HG03095 (cell line): Measurements from ENCODE around the gene MYCN.

Experiments
- ATAC-seq: cut with Tn5 transposase; IDR thresholded peaks from one replicate; pipeline ENCODE4 v1.9.1; 2021; ENCODE audit warnings: moderate library complexity; ENCODE audit not compliant: unreplicated experiment

The MYCN gene

GRCh38 chr2:15930589-15931318 lies 9.6 kb upstream of the MYCN start:
- no peak for ATAC-seq

DNA sequence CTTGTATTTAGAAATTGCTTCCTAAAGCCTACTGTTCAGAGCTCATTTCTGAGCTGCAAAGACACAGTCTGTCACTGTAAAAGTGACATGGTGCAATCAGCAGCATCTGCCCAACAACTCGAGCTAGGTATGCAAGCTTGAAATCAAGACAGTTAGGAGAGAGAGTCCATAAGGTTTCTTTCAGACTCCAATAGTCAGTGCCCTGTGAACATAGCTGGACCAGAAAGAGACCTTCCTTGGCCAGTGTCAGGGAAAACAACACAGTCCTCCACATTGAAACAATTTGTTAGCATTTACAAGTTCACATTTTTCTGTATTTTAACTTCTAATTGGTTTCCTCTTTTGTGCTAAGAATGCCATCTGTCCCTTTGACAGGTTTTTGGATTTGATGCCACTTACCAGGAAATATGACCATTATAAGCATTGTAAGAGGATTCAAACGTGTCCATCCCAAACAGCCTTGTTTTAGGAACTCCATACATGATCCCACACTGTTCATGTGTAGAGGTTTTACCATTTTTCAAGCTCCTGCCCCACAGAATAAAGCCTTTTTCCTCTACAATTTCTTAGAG lies 8.9 kb upstream of the MYCN start:
- no peak for ATAC-seq

GRCh38 chr2:15931950-15932349 lies 8.4 kb upstream of the MYCN start:
- ATAC-seq, result no peak

DNA sequence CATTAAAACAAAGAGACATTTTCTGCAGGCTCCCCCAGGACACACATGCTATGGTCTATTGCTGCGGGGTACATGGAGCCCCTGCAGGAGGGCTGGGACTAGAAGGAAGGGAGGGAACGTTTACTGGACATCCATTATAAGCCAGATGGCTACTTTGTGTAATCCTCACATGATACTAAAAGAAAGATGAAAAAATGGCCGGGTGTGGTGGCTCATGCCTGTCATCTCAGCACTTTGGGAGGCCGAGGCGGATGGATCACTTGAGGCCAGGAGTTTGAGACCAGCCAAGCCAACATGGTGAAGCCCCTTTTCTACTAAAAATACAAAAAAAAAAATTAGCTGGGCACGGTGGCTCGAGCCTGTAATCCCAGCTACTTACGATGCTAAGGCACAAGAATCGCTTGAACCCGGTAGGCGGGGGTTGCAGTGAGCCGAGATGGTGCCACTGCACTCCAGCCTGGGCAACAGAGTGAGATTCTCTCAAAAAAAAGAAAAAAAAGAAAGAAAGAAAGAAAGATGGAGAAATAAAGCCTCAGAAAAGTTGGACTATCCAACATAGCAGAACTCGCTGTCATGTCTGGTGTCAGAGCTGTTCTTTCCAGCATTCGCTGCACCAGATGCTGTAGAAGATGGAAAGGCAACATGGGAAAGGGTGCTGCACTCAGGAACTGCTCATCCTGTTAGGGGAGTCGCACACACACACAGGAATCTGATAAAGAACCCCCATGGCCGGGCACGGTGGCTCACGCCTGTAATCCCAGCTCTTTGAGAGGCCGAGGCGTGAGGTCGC lies 7.8 kb upstream of the MYCN start:
- no peak for ATAC-seq

DNA sequence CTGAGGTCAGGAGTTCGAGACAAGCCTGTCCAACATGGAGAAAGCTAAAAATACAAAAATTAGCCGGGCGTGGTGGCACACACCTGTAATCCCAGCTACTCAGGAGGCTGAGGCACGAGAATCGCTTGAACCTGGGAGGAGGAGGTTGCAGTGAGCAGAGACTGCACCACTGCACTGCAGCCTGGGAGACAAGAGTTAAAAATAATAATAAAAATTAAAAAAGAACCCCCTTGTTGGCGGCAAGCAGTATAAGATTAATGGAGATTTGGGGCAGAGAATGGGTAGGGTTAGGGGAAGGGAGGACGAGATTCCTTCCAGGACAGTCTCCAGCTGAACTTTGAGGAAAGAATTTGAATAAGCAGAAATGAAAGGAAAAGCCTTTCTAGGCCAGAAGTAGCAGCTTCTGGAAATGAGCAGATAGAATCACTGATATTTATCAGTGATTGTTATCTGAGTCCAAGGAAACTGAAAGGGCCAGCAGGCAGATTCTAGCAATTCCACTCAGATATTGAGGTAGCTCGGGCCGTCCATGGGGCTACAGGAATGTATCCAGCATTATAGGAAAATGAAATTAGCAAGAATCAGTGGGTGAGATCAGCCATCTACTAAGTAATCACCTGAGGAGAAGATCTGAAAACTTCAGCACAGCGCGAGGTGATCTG lies 7.0 kb upstream of the MYCN start:
- ATAC-seq, result no peak

GRCh38 chr2:15934291-15934945 lies 5.9 kb upstream of the MYCN start:
- no peak for ATAC-seq

- ATAC-seq, result no peak
These were observed 5.2 kb upstream of the MYCN start for GRCh38 chr2:15935189-15935588.

DNA sequence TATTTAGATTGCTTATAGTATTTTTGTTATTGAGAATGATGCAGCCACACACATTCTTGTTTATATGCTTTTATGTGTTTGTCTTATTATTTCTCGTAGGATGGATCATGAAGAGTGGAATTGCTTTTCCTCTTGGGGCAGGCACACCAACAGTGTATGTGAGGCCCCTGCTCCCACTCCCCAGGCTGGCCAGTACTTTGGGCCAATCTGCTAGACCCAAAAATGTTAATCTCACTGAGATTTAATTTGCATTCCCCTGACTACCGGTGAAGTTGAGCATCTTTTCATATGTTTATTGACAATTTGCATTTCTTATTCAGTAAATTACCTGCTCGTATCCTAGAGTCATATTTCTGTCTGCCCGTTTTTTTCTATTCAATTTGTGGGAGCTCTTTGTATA lies 4.7 kb upstream of the MYCN start:
- no peak for ATAC-seq

DNA sequence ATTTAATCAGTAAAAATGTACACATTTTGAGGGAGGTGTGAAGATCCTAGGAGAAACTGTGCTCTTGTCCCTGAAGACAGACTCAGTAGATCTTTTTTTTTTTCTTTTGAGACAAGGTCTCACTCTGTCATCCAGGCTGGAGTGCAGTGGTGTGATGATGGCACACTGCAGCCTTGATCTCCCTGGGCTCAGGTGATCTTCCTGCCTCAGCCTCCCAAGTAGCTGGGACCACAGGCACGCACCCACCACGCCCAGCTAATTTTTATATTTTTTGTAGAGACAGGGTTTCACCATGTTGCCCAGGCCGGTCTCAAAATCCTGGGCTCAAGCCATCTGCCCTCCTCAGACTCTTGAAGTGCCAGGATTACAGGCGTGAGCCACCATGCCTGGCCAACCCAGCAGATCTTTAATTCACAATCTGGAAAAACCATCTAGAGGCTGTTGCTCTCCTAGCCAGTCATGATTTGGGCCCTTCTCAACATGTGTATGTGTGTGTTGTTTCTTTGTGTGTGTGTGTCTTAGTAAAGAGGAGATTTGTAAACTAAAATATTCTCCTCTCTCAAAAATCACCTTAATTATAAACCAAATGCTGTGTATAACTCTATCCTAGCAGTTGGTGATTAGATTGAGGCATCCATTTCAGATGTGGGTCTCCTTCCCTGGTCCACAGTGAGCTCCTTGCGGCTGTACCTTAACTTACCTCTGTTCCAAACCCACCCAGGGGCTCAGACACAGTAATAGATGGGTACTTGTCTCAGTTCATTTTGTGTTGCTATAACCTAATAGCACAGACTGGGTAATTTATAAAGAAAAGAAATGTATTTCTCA lies 3.9 kb upstream of the MYCN start:
- no peak for ATAC-seq

GRCh38 chr2:15937105-15937881 lies 3.1 kb upstream of the MYCN start:
- no peak for ATAC-seq

DNA sequence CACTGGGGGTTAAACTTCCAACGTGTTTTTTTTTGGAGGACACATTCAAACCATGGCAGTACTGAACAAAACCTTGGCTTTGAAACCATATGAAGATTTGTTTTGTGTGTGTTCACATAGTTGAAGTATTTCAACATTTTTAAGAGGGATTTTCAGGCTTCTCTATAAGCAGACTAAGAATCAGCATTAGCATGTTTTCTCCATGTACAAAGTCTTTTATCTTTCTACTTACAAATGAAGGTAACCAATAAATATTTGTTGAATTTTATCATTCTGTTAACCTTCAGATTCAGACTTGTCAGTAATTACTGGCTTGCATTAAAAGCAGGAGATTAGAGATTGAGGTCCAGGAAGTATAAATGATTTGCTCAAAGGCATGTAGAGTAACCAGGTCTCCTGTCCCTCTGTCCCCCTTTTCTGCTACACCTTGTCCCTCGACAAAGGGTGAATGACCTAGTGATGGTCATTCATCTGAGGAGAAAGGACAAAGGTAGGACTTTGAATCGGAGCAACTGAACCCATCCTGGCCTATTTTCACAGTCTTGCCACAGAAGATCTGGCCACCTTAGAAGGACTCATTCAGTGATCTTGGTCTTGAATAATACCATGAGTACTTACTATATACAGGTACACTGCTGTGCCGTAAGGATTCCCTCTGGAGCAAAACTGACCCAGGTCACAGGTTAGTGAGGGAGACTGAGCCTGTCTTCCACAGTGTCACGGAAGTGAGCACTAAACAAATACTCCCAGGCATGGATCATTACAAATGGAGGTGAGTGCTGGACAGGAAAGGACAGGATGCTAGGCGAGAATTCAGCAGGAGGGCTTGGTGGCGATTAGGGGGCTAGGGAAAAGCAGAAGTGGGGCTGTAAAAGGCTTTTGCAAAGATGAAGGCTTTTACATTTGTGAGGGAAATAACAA lies 2.2 kb upstream of the MYCN start:
- ATAC-seq, result no peak

DNA sequence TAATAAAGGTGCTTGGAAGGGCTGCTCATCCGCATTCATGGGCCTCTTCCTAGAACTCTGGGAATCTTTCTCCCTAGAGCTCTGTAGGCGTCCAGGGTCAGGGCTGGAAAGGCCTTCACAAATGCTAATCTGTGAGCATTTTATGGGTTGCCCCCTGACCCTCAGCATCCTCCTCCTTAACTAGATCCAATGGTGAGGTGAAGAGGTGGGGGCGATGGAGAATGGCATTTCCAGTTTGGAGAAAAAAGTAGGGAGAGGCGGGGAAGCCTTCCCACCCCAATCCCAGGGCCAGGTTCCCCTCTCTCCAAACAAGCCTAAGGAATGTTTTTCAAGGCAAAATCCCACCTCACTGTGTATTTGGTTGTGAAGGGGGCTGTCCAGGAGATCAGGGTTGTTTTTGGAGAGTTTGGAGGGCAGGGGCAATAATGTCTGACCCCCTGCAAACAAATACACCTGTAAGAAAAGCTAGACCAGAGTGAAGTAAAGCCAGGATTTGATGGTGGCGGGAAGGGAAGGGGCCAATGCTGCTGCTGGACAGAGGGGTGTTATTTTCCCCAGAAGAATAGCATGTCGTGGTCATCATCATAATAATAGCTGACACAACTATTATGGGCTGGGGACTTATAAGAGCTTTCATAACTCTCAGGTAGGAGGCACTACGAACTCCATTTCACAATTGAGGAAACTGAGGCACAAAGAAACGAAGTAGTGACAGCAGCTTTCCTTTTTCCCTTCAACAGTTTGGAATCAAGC lies 1.4 kb upstream of the MYCN start:
- no peak for ATAC-seq

DNA sequence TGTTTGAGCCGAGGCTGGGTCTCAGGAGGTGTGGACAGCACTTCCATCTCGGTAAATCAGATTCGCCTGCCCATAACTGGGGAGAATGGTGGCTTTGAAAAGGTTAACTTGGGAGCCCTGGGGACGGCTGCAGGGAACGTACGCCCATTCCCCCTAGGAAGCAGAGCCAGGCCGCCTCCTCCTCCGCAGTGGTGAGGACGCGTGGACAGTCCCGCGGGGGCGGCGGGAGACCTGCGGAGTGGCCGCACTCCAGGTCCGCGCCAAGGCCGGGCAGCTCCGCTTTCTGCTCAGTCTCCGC lies 845 bp upstream of the MYCN start:
- ATAC-seq, result peak; percentile 57

DNA sequence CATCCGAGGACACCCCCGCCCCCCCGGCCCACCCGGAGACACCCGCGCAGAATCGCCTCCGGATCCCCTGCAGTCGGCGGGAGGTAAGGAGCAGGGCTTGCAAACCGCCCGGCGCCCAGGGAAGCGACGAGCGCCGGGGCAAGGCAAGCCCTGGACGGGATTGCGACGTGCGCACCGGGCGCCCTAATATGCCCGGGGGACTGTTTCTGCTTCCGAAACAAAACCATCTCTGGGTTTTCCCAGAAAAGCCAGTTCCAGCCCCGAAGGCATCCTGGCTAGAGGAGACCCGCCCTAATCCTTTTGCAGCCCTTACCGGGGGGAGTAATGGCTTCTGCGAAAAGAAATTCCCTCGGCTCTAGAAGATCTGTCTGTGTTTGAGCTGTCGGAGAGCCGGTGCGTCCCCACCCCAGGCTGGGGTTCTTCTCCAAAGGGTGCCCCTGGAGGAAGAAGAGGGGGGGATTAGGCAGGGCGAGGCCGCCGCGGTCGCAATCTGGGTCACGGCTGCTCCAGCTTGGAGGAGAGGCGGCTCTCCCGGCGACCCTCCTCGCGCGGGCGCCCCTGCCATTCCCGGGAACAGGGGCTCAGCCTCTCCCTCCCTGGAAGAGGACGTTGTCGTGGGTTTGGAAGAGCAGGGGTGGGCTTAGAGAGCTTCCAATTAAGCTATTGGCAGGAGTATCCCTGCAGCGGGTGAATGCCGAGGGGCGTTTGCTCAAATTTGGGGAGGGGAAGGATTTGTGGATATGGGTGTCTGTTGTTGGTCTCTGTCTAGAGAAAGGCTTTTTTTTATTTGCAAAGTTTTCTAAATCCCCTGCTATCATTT lies 521 bp downstream of the MYCN start:
- no peak for ATAC-seq

- ATAC-seq, result no peak
These were observed 1.1 kb downstream of the MYCN start for GRCh38 chr2:15941481-15941850.

GRCh38 chr2:15941871-15942710 lies 1.7 kb downstream of the MYCN start:
- no peak for ATAC-seq
